OCI-LY3 (cell line): ENCODE results near the gene CXCR5.

Source experiments
- EZH2phosphoT487 ChIP-seq: fragments of 200-600 bp; shearing (Covaris generic); IDR thresholded peaks from 2 replicates; pipeline ENCODE4 v1.6.1; 2018; ENCODE audit warnings: antibody characterized with exemption, mixed run types, low read depth
- TF ChIP-seq, protein P1 (sequence below): fragments of 200-600, 300-600 bp; sonication (generic); IDR thresholded peaks from 2 replicates; pipeline ENCODE4 v1.5.1; 2014; ENCODE audit warnings: antibody characterized with exemption, low read length, low read depth

DNA sequence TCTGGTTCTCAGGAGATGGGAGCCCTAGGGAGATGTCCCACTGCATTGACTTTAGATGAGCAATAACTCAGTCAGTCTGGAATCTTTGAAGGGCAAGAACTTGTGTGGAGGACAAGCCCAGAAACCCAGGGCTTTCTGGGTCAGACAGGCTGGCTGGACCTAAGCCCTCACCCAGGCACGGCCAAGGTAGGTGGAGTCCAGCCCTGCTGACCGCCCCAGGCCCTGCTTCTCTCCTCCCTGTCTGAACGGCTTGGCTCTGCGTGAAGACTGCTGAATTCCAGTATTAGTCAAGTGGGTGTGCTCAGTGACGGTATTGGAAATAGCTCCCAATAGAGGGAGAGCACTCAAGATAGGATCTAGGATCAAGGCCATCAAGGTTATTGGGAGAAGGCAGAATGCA is 6.1 kb downstream of the CXCR5 start:
- TF ChIP-seq, protein P1, sequence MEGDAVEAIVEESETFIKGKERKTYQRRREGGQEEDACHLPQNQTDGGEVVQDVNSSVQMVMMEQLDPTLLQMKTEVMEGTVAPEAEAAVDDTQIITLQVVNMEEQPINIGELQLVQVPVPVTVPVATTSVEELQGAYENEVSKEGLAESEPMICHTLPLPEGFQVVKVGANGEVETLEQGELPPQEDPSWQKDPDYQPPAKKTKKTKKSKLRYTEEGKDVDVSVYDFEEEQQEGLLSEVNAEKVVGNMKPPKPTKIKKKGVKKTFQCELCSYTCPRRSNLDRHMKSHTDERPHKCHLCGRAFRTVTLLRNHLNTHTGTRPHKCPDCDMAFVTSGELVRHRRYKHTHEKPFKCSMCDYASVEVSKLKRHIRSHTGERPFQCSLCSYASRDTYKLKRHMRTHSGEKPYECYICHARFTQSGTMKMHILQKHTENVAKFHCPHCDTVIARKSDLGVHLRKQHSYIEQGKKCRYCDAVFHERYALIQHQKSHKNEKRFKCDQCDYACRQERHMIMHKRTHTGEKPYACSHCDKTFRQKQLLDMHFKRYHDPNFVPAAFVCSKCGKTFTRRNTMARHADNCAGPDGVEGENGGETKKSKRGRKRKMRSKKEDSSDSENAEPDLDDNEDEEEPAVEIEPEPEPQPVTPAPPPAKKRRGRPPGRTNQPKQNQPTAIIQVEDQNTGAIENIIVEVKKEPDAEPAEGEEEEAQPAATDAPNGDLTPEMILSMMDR = no peak
- no peak for TF ChIP-seq EZH2phosphoT487
